GM12865 (cell line): ENCODE measurements around the gene KIR2DL3.

Source experiments
- DNase-seq: peaks from one replicate; pipeline ENCODE4 v3.0.0; 2010; ENCODE audit warnings: low read depth
- H3K4me3 ChIP-seq: 2 replicates; pipeline ENCODE4 v1.5.1; 2011; ENCODE audit warnings: mild to moderate bottlenecking, low read depth, low read length, control low read depth
- TF ChIP-seq, protein P1 (sequence below): IDR thresholded peaks from 2 replicates; pipeline ENCODE4 v1.5.1; 2011; ENCODE audit warnings: low read length, control low read depth, low read depth, inconsistent platforms; ENCODE audit not compliant: insufficient read depth; ENCODE audit errors: missing control alignments

Gene KIR2DL3

DNA sequence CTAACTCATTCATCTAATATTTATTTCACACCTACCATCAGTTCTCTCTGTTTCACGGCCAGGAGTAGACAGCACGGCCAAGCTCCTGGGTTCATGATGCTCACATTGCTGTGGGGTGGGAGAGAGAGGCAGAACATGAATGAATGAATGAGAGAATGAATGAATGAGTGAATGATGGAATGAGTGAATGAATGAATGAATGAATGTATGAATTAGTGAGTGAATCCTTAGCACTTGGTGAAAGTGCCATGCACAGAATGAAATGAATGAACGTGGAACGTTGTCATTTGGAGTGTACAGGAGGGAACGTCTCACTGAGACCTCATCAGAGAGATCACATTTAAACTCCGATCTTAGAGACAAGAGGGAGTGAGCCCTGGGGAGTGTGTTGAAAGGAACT lies 53.2 kb downstream of the KIR2DL3 start:
- TF ChIP-seq, protein P1, sequence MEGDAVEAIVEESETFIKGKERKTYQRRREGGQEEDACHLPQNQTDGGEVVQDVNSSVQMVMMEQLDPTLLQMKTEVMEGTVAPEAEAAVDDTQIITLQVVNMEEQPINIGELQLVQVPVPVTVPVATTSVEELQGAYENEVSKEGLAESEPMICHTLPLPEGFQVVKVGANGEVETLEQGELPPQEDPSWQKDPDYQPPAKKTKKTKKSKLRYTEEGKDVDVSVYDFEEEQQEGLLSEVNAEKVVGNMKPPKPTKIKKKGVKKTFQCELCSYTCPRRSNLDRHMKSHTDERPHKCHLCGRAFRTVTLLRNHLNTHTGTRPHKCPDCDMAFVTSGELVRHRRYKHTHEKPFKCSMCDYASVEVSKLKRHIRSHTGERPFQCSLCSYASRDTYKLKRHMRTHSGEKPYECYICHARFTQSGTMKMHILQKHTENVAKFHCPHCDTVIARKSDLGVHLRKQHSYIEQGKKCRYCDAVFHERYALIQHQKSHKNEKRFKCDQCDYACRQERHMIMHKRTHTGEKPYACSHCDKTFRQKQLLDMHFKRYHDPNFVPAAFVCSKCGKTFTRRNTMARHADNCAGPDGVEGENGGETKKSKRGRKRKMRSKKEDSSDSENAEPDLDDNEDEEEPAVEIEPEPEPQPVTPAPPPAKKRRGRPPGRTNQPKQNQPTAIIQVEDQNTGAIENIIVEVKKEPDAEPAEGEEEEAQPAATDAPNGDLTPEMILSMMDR = no peak
- no peak overlapping the region for H3K4me3 ChIP-seq
- DNase-seq = no peak

DNA sequence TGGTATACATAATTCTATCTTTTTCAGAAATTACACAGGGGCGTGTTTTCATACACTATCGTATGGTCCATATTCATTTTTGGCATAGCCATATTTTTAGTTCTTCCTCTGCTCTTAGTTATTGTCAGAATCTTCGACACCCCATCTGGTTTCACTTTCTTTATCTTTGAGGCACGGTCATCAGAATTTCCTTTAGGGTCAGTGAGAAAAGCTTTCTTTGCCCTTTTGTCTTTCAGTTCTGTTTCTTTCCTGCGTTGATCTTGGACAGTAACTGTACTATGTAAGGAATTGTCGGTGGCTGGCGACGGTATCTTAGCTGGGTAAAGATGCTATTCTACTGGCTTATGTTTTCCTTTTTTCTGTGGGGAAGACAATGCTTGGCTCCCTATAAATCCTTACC lies 54.5 kb downstream of the KIR2DL3 start:
- peak overlapping the region; percentile 51 for H3K4me3 ChIP-seq
- peak; percentile 40 for DNase-seq
- TF ChIP-seq, protein P1 = no peak

DNA sequence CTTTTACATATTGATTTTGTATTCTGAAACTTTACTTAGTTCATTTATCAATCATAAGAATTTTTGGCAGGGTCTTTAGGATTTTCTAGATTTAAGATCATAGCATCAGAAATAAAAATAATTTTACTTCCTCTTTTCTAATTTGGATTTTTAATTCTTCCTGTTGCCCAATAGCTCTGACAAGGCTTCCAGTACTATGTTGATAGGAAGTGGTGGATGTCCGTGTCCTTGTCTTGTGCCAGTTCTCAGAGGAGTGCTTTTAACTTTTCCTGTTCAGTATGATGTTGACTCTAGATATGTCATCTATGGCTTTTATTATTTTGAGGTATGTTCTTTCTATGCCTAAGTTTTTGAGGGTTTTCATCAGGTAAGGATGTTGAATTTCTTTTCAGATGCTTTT lies 57.4 kb downstream of the KIR2DL3 start:
- H3K4me3 ChIP-seq = no peak overlapping the region
- no peak for DNase-seq
- TF ChIP-seq, protein P1 = no peak
